Regular cardiac myocyte (primary cell): ENCODE measurements around the gene ACYP1. TPM values are rescaled to one million over a fixed set of nuclear protein-coding genes. Genes with fewer than 3 reads are reported as not detected.

ENCODE experiments used
- total RNA-seq: library from RNA; depleted of rRNA; stranded (reverse); fragments of >200 nt; gene quantifications from 2 replicates; pipeline ENCODE4 v1.2.3, GENCODE V29; 2014

ACYP1 gene
- total RNA-seq: 6.8 and 11.9 TPM in 2 replicates

DNA sequence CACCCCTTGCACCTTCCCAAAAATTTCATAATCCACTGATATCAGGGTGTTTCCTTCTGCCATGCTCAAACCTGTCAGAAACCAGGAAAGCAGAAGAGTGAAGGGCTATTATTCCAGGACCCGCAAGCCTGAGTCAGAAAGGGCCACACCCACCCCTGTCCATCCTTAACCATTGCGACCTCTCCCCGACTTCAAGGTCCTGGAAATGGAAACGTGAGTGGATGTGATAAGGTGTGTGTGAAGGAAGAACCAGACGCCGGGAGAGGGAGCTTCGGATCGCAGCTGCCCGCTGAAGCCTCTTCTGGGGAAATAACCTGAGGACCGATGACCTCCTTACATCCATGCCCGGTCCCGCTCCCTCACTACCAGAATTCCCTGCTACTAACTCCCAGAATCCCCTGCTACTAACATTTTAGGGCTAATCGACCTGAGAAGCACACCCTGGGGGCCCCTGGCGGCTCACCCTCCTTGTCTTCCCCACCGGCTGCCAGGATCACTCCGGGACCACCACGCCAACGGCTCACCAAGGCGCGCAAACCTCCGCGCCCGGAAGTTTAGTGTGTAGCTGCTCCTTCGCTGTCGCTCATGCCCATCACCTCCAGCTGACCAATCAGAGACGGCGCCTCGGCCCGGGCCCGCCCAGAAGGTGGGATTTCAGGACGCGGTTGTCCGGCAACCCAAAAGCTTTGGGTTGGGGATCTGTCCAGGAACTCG, at the start of gene ACYP1:
ACYP1 (minus strand) TSS at position 534 of the 714 bp plus-strand sequence; CDS start at position 63, 471 bp downstream.

DNA sequence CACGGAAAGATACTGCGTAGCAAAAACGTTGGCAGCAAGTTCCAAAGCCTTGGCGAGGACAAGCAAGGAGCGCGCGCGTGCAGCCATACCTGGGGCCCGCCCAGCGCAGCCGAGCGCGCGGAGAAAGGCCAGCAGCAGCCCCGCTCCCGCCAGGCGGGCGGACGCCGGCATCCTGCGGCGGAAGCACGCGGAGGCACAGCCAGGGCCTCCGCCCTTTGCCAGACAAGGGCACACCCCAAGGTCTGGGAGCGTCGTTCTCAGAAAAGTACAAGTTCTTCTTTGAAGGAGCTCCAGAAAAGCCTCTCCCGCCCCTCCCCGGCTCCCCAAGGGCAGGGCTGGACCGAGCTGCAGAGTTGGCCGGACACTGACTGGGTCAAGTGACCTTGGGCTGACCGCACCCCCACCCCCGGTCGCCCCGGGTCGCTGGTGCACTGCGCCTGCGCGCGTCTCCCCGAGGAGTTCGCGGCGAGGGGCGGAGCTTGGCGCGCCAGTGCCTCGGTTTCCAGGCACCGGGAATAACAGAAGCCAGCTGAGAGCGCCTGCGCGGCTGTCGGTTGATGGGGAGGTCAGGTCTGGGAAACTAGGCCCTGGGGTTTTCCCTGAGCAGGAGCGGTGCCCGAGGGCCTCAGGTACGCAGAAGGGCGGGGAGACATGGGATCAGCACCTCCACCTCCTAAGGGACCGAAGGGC, 5.4 kb upstream of the ACYP1 start, which contains the start of gene ZC2HC1C:
ZC2HC1C (plus strand) TSS at position 521 of the 690 bp plus-strand sequence. CDS start 933 bp downstream, outside the sequence.

DNA sequence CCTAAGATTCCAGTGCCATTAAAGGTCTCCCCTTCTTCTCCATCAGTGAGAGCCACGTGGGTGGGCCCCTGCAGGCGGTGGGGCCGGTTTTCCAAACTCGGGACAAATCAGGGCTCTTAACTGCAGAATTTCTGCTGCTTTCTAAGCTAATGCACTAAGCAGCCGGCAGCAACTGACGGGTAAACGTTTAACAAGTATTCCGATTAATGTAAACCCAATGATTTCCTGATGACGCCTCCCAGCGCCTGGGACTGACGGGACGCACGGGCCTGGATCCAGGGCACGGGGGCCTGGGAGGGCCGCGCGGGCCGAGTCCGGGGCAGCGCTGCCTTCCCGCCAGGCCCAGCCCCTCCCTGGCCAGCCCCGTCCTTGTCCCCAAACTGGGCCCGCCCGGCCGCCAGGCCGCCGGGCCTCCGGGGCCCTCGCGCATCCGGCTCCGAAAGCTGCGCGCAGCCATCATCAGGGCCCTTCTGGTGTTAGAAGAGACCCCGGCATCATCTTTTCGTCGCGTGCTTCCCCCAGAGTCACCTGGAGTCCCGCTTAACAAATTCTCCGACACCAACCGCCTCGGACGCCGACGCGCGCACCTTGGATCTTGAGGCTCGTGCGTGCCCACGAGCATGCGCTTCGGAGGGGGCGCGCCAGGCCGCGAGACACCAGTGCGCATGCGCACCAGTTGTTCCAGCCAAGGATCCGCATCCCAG, 12.8 kb downstream of the ACYP1 start, which contains the start of gene MLH3:
MLH3 (minus strand) TSS at position 616 of the 704 bp plus-strand sequence. CDS start 1,812 bp downstream, outside the sequence.

Other genes starting within 250 kb of the ACYP1 start
- gene PROX2, start 187.9 kb downstream of the ACYP1 start, total RNA-seq: not detected in 2 replicates
- 48.5 and 80.7 TPM in 2 replicates for gene DLST, start 182.1 kb downstream of the ACYP1 start, total RNA-seq
- gene RPS6KL1, start 140.8 kb downstream of the ACYP1 start, total RNA-seq: 0.56 and 0.96 TPM in 2 replicates
- gene PGF, start 108.4 kb downstream of the ACYP1 start, total RNA-seq: 14.0 and 17.8 TPM in 2 replicates
- gene EIF2B2, start 61.1 kb downstream of the ACYP1 start, total RNA-seq: 46.2 and 73.4 TPM in 2 replicates
- gene MLH3, start 12.6 kb downstream of the ACYP1 start, total RNA-seq: 25.9 and 39.2 TPM in 2 replicates
- 0.85 and 0.96 TPM in 2 replicates for gene ZC2HC1C, start 5.6 kb upstream of the ACYP1 start, total RNA-seq
- gene NEK9, start 63.0 kb upstream of the ACYP1 start, total RNA-seq: 42.9 and 62.6 TPM in 2 replicates
- gene TMED10, start 112.6 kb upstream of the ACYP1 start, total RNA-seq: 224 and 366 TPM in 2 replicates
- gene FOS, start 214.8 kb upstream of the ACYP1 start, total RNA-seq: 14.8 and 32.1 TPM in 2 replicates